Measurements from ENCODE around the gene PHC3.

DNA sequence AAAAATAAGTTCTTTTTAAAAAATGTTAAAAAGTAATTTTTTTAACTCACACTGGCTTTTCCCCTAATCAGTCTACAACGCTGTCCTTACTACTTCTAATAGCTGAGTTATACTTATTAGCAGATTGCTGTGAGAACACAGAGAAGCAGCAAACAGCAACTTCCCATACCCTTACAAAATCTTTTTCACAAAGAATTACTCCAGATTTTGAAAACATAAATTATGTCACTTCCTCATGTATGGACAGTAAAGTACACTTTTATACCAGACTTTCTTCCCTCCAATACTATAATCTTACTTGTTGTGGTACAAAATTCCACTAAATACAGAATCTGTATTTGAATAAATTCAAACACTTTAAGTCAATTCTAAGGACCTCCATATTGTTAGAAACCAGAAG is 2.1 kb downstream of the PHC3 start:
- TF ChIP-seq, protein P1, sequence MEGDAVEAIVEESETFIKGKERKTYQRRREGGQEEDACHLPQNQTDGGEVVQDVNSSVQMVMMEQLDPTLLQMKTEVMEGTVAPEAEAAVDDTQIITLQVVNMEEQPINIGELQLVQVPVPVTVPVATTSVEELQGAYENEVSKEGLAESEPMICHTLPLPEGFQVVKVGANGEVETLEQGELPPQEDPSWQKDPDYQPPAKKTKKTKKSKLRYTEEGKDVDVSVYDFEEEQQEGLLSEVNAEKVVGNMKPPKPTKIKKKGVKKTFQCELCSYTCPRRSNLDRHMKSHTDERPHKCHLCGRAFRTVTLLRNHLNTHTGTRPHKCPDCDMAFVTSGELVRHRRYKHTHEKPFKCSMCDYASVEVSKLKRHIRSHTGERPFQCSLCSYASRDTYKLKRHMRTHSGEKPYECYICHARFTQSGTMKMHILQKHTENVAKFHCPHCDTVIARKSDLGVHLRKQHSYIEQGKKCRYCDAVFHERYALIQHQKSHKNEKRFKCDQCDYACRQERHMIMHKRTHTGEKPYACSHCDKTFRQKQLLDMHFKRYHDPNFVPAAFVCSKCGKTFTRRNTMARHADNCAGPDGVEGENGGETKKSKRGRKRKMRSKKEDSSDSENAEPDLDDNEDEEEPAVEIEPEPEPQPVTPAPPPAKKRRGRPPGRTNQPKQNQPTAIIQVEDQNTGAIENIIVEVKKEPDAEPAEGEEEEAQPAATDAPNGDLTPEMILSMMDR (IDR thresholded peaks at IDR 0.05), result no peak
- TF ChIP-seq POLR2A (IDR thresholded peaks at IDR 0.05) (no peak), POLR2AphosphoS5 (IDR thresholded peaks at IDR 0.05; ENCODE audit: insufficient read depth in 1 of 2, low read depth in 1 of 2) (no peak)
